ENCODE data around the gene AIF1L. TPM values are rescaled to one million over a fixed set of nuclear protein-coding genes. Genes with fewer than 3 reads are reported as not detected.

AIF1L gene
- total RNA-seq, 1 experiment from 2014 or later: 103 TPM

GRCh38 chr9:131117121-131117761 lies 20.9 kb downstream of the AIF1L start:
- TF ChIP-seq, protein P1, sequence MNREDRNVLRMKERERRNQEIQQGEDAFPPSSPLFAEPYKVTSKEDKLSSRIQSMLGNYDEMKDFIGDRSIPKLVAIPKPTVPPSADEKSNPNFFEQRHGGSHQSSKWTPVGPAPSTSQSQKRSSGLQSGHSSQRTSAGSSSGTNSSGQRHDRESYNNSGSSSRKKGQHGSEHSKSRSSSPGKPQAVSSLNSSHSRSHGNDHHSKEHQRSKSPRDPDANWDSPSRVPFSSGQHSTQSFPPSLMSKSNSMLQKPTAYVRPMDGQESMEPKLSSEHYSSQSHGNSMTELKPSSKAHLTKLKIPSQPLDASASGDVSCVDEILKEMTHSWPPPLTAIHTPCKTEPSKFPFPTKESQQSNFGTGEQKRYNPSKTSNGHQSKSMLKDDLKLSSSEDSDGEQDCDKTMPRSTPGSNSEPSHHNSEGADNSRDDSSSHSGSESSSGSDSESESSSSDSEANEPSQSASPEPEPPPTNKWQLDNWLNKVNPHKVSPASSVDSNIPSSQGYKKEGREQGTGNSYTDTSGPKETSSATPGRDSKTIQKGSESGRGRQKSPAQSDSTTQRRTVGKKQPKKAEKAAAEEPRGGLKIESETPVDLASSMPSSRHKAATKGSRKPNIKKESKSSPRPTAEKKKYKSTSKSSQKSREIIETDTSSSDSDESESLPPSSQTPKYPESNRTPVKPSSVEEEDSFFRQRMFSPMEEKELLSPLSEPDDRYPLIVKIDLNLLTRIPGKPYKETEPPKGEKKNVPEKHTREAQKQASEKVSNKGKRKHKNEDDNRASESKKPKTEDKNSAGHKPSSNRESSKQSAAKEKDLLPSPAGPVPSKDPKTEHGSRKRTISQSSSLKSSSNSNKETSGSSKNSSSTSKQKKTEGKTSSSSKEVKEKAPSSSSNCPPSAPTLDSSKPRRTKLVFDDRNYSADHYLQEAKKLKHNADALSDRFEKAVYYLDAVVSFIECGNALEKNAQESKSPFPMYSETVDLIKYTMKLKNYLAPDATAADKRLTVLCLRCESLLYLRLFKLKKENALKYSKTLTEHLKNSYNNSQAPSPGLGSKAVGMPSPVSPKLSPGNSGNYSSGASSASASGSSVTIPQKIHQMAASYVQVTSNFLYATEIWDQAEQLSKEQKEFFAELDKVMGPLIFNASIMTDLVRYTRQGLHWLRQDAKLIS (CRISPR knock-in tag; IDR thresholded peaks at IDR 0.05; ENCODE audit: borderline replicate concordance): no peak
- TF ChIP-seq NR2C2 (CRISPR knock-in tag; IDR thresholded peaks at IDR 0.05): no peak
- TF ChIP-seq NFE2L1 (CRISPR knock-in tag; IDR thresholded peaks at IDR 0.05): no peak
- no peak for TF ChIP-seq STAT6 (CRISPR knock-in tag; conservative IDR thresholded peaks at IDR 0.05; ENCODE audit: low read depth)
- TF ChIP-seq, protein P2, sequence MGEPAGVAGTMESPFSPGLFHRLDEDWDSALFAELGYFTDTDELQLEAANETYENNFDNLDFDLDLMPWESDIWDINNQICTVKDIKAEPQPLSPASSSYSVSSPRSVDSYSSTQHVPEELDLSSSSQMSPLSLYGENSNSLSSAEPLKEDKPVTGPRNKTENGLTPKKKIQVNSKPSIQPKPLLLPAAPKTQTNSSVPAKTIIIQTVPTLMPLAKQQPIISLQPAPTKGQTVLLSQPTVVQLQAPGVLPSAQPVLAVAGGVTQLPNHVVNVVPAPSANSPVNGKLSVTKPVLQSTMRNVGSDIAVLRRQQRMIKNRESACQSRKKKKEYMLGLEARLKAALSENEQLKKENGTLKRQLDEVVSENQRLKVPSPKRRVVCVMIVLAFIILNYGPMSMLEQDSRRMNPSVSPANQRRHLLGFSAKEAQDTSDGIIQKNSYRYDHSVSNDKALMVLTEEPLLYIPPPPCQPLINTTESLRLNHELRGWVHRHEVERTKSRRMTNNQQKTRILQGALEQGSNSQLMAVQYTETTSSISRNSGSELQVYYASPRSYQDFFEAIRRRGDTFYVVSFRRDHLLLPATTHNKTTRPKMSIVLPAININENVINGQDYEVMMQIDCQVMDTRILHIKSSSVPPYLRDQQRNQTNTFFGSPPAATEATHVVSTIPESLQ (CRISPR knock-in tag; IDR thresholded peaks at IDR 0.05): no peak
- TF ChIP-seq NR1H2 (CRISPR knock-in tag; IDR thresholded peaks at IDR 0.05): no peak
- TF ChIP-seq ATF1 (CRISPR knock-in tag; IDR thresholded peaks at IDR 0.05): no peak
- no peak for TF ChIP-seq ZNF512 (CRISPR knock-in tag; IDR thresholded peaks at IDR 0.05; ENCODE audit: borderline replicate concordance)
- TF ChIP-seq HMGA2 (CRISPR knock-in tag; IDR thresholded peaks at IDR 0.05): no peak
- H3K4me1 Mint-ChIP-seq: no peaks in the 10 kb centered on the region
- ATAC-seq (no peak), DNase-seq (ENCODE audit: low spot score) (no peak)
- peaks cover 64% of the 10 kb centered on the region for H3K36me3 Mint-ChIP-seq
- no peaks in the 10 kb centered on the region for H3K9me3 Mint-ChIP-seq
- H3K27me3 Mint-ChIP-seq (ENCODE audit: low read depth): no peaks in the 10 kb centered on the region
- ChIA-PET CTCF (no interaction called here), POLR2A (no interaction called here)
- no peak overlapping the region for H3K27ac Mint-ChIP-seq
- no peak overlapping the region for H3K4me3 Mint-ChIP-seq

DNA sequence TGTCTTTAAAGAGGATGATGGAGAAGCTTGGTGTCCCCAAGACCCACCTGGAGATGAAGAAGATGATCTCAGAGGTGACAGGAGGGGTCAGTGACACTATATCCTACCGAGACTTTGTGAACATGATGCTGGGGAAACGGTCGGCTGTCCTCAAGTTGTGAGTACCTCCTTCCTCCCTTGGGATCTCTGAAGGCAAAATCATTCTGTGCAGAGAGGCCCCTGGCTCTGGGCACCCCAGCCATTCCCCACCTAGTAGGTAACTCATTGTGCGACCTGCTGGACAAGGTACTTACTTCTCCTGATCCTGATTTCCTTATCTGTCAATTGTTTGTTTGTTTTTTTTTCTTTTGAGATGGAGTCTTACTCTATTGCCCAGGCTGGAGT lies 21.4 kb downstream of the AIF1L start:
- Mint-ChIP-seq H3K27me3 (ENCODE audit: low read depth) (no peaks in the 10 kb centered on the region), H3K4me3 (no peak overlapping the region), H3K9me3 (no peaks in the 10 kb centered on the region), H3K4me1 (no peaks in the 10 kb centered on the region), H3K36me3 (peaks cover 63% of the 10 kb centered on the region), H3K27ac (no peak overlapping the region)
- DNase-seq (ENCODE audit: low spot score): no peak
- ATAC-seq: no peak
- ChIA-PET CTCF (no interaction called here), POLR2A (no interaction called here)
- TF ChIP-seq, protein P3, sequence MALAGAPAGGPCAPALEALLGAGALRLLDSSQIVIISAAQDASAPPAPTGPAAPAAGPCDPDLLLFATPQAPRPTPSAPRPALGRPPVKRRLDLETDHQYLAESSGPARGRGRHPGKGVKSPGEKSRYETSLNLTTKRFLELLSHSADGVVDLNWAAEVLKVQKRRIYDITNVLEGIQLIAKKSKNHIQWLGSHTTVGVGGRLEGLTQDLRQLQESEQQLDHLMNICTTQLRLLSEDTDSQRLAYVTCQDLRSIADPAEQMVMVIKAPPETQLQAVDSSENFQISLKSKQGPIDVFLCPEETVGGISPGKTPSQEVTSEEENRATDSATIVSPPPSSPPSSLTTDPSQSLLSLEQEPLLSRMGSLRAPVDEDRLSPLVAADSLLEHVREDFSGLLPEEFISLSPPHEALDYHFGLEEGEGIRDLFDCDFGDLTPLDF (CRISPR knock-in tag; IDR thresholded peaks at IDR 0.05): no peak
- TF ChIP-seq HMGA2 (CRISPR knock-in tag; IDR thresholded peaks at IDR 0.05) (no peak), ARID4B (CRISPR knock-in tag; IDR thresholded peaks at IDR 0.05; ENCODE audit: borderline replicate concordance) (no peak)
- TF ChIP-seq, protein P1 (CRISPR knock-in tag; IDR thresholded peaks at IDR 0.05; ENCODE audit: borderline replicate concordance): no peak
